Common myeloid progenitor, CD34-positive (primary cell): ENCODE results near the gene DYDC2.

Experiments
- CTCF ChIA-PET: fragments of 350-600 bp; sonication (Branson Sonifier 250); formaldehyde crosslinking; loops from one replicate; lab custom pipeline; 2021; ENCODE audit warnings: antibody characterized with exemption; lab: Charles Lee
- POLR2A ChIA-PET: fragments of 350-600 bp; sonication (Branson Sonifier 250); formaldehyde crosslinking; loops from one replicate; lab custom pipeline; 2021; ENCODE audit warnings: antibody characterized with exemption; lab: Charles Lee
- DNase-seq, 3 donors: peaks; one replicate each; pipeline versions ENCODE4 v3.0.0 to v3.0.0-alpha.2; 2013
- H3K27ac ChIP-seq, 2 experiments: 1 replicate in 1 of 2; 2 replicates in 1 of 2; pipeline ENCODE4 v1.7.0; 2013; ENCODE audit warnings: inconsistent platforms in 2 of 2, low read length in 2 of 2, mild to moderate bottlenecking in 2 of 2, low read depth in 1 of 2, moderate library complexity in 1 of 2; ENCODE audit not compliant: severe bottlenecking in 2 of 2, insufficient read depth in 1 of 2, poor library complexity in 1 of 2
- H3K27me3 ChIP-seq, 5 experiments: replicated peaks in 2 of 5; 1 replicate in 3 of 5; 2 replicates in 2 of 5; pipeline versions ENCODE4 v1.6.1 to v1.7.0; 2013; ENCODE audit warnings: low read length in 4 of 5, mild to moderate bottlenecking in 2 of 5, moderate library complexity in 2 of 5, inconsistent platforms in 1 of 5; ENCODE audit not compliant: insufficient read depth in 5 of 5, control insufficient read depth in 4 of 5
- H3K36me3 ChIP-seq, 4 experiments: 1 replicate in 2 of 4; 2 replicates in 2 of 4; pipeline versions ENCODE4 v1.6.1 to v1.7.0; 2013; ENCODE audit warnings: low read length in 3 of 4, control low read depth in 1 of 4, mild to moderate bottlenecking in 1 of 4; ENCODE audit not compliant: control insufficient read depth in 4 of 4, insufficient read depth in 4 of 4
- H3K4me1 ChIP-seq, 4 experiments: 1 replicate in 3 of 4; 2 replicates in 1 of 4; pipeline versions ENCODE4 v1.6.1 to v1.7.1; 2013; ENCODE audit warnings: low read length in 3 of 4, mild to moderate bottlenecking in 3 of 4, control low read depth in 1 of 4, inconsistent platforms in 1 of 4, moderate library complexity in 1 of 4; ENCODE audit not compliant: control insufficient read depth in 4 of 4, insufficient read depth in 4 of 4; ENCODE audit errors: control extremely low read depth in 1 of 4
- H3K4me3 ChIP-seq, 7 experiments: 1 replicate in 4 of 7; 2 replicates in 3 of 7; pipeline versions ENCODE4 v1.5.1 to v1.7.0; 2013; ENCODE audit warnings: mild to moderate bottlenecking in 7 of 7, low read length in 6 of 7, moderate library complexity in 6 of 7, inconsistent platforms in 2 of 7, low read depth in 2 of 7, control low read depth in 1 of 7; ENCODE audit not compliant: insufficient read depth in 4 of 7, control insufficient read depth in 1 of 7; ENCODE audit errors: extremely low read depth in 1 of 7
- H3K9me3 ChIP-seq, 5 experiments: 1 replicate in 4 of 5; 2 replicates in 1 of 5; pipeline versions ENCODE4 v1.6.1 to v1.7.1; 2013; ENCODE audit warnings: low read length in 4 of 5, mild to moderate bottlenecking in 2 of 5, inconsistent platforms in 1 of 5, low read depth in 1 of 5, moderate library complexity in 1 of 5; ENCODE audit not compliant: control insufficient read depth in 4 of 5, insufficient read depth in 2 of 5; ENCODE audit errors: control extremely low read depth in 1 of 5
- WGBS: methylation state at CpG from one replicate; pipeline ENCODE4 v1.1.5; 2013; ENCODE audit not compliant: insufficient coverage; 5-methylcytosine and 5-hydroxymethylcytosine counted together

Gene DYDC2

GRCh38 chr10:80321183-80321582, 35.4 kb upstream of the DYDC2 start:
- no peaks in the 10 kb centered on the region for H3K27me3 ChIP-seq
- H3K4me1 ChIP-seq, result no peaks in the 10 kb centered on the region
- ChIA-PET CTCF (no interaction called here), POLR2A (no interaction called here)
- peaks cover 0 to 1% (median 0%) of the 10 kb centered on the region in 5 experiments for H3K9me3 ChIP-seq
- DNase-seq, result no peak
- H3K27ac ChIP-seq, result no peak overlapping the region
- H3K4me3 ChIP-seq, result no peak overlapping the region
- no peaks in the 10 kb centered on the region for H3K36me3 ChIP-seq
- WGBS, result 100% methylated on average over 1 of the region's 5 CpGs

- peaks cover 0 to 1% (median 0%) of the 10 kb centered on the region in 5 experiments for H3K9me3 ChIP-seq
- no peak overlapping the region for H3K27ac ChIP-seq
- DNase-seq, result no peak
- no peak overlapping the region for H3K4me3 ChIP-seq
- ChIA-PET CTCF (no interaction called here), POLR2A (no interaction called here)
- WGBS, result no CpG with 5 or more reads among the region's 2 CpGs
- H3K27me3 ChIP-seq, result no peaks in the 10 kb centered on the region
- H3K4me1 ChIP-seq, result no peaks in the 10 kb centered on the region
- no peaks in the 10 kb centered on the region for H3K36me3 ChIP-seq
Measured at GRCh38 chr10:80322158-80322557, 34.4 kb upstream of the DYDC2 start.

GRCh38 chr10:80322711-80323110, 33.9 kb upstream of the DYDC2 start:
- ChIA-PET CTCF (no interaction called here), POLR2A (no interaction called here)
- Histone ChIP-seq H3K27ac (no peak overlapping the region), H3K9me3 (peaks cover 0 to 1% (median 0%) of the 10 kb centered on the region in 5 experiments), H3K36me3 (no peaks in the 10 kb centered on the region), H3K4me3 (no peak overlapping the region), H3K27me3 (peaks cover 0 to 3% (median 0%) of the 10 kb centered on the region in 5 experiments), H3K4me1 (no peaks in the 10 kb centered on the region)
- DNase-seq, result no peak
- no CpG with 5 or more reads among the region's 1 CpG for WGBS

- CTCF ChIA-PET, result no interaction called here
- POLR2A ChIA-PET, result no interaction called here
Measured at GRCh38 chr10:80323311-80323710, 33.3 kb upstream of the DYDC2 start.

GRCh38 chr10:80324086-80324485, 32.5 kb upstream of the DYDC2 start:
- peaks cover 0 to 3% (median 0%) of the 10 kb centered on the region in 5 experiments for H3K27me3 ChIP-seq
- no peak overlapping the region for H3K4me3 ChIP-seq
- CTCF ChIA-PET, result no interaction called here
- peak in 2 of 3 donors; percentile 7 to 13 for DNase-seq
- POLR2A ChIA-PET, result no interaction called here
- H3K4me1 ChIP-seq, result no peaks in the 10 kb centered on the region
- no peaks in the 10 kb centered on the region for H3K36me3 ChIP-seq
- H3K9me3 ChIP-seq, result no peaks in the 10 kb centered on the region
- WGBS, result no CpG with 5 or more reads among the region's 1 CpG
- no peak overlapping the region for H3K27ac ChIP-seq

More at GRCh38 chr10:80323311-80323710, 33.3 kb upstream of the DYDC2 start:
- Histone ChIP-seq H3K4me3 (no peak overlapping the region), H3K27me3 (peaks cover 0 to 3% (median 0%) of the 10 kb centered on the region in 5 experiments), H3K4me1 (no peaks in the 10 kb centered on the region), H3K9me3 (no peaks in the 10 kb centered on the region), H3K36me3 (no peaks in the 10 kb centered on the region), H3K27ac (no peak overlapping the region)
- WGBS, result 94% methylated on average over 3 of the region's 3 CpGs
- no peak for DNase-seq

GRCh38 chr10:80324891-80325364, 31.7 kb upstream of the DYDC2 start:
- WGBS, result 90% methylated on average over 5 of the region's 6 CpGs
- H3K36me3 ChIP-seq, result no peaks in the 10 kb centered on the region
- no peak for DNase-seq
- no peak overlapping the region for H3K27ac ChIP-seq
- H3K4me3 ChIP-seq, result no peak overlapping the region
- no peaks in the 10 kb centered on the region for H3K4me1 ChIP-seq
- H3K27me3 ChIP-seq, result peaks cover 0 to 3% (median 0%) of the 10 kb centered on the region in 5 experiments
- POLR2A ChIA-PET, result no interaction called here
- CTCF ChIA-PET, result no interaction called here
- no peaks in the 10 kb centered on the region for H3K9me3 ChIP-seq

GRCh38 chr10:80333983-80334382, 22.6 kb upstream of the DYDC2 start:
- H3K9me3 ChIP-seq, result no peaks in the 10 kb centered on the region
- H3K36me3 ChIP-seq, result no peaks in the 10 kb centered on the region
- CTCF ChIA-PET, result no interaction called here
- no peak for DNase-seq
- POLR2A ChIA-PET, result no interaction called here
- no peak overlapping the region for H3K4me3 ChIP-seq
- no peaks in the 10 kb centered on the region for H3K27me3 ChIP-seq
- H3K27ac ChIP-seq, result no peak overlapping the region
- WGBS, result no CpG with 5 or more reads among the region's 1 CpG
- H3K4me1 ChIP-seq, result no peaks in the 10 kb centered on the region
